LNCAP (cell line): Measurements from ENCODE around the gene GLIS1.

ENCODE experiments used
- TF ChIP-seq, protein P1 (sequence below): fragments of 450-650 bp; IDR thresholded peaks from 2 replicates; pipeline ENCODE4 v1.5.1; 2017; ENCODE audit warnings: mild to moderate bottlenecking

GLIS1 gene

DNA sequence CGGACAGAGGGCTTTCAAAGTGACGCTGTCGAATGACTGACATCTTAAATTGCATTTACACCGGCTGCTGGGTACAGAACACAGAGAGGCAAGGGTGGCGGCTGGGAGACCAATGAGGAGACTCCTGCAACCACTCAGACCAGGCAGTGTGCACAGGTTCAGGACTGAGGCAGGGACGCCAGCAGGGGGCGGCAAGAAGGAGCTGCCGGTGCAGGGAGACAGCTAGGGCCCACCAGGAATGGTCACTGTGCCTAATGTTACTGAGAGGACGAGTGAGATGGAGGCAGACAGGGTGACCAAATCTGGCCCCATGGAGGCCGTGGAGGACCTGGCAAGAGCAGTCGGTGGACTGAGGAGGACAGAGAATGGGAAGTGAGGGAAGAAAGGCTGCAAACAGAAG lies 23.5 kb downstream of the GLIS1 start:
- TF ChIP-seq, protein P1, sequence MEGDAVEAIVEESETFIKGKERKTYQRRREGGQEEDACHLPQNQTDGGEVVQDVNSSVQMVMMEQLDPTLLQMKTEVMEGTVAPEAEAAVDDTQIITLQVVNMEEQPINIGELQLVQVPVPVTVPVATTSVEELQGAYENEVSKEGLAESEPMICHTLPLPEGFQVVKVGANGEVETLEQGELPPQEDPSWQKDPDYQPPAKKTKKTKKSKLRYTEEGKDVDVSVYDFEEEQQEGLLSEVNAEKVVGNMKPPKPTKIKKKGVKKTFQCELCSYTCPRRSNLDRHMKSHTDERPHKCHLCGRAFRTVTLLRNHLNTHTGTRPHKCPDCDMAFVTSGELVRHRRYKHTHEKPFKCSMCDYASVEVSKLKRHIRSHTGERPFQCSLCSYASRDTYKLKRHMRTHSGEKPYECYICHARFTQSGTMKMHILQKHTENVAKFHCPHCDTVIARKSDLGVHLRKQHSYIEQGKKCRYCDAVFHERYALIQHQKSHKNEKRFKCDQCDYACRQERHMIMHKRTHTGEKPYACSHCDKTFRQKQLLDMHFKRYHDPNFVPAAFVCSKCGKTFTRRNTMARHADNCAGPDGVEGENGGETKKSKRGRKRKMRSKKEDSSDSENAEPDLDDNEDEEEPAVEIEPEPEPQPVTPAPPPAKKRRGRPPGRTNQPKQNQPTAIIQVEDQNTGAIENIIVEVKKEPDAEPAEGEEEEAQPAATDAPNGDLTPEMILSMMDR: peak; percentile 37; the same call in 1 of the 2 replicates

- TF ChIP-seq, protein P1: no peak
Observed at GRCh38 chr1:53712276-53712675, 26.7 kb downstream of the GLIS1 start.

DNA sequence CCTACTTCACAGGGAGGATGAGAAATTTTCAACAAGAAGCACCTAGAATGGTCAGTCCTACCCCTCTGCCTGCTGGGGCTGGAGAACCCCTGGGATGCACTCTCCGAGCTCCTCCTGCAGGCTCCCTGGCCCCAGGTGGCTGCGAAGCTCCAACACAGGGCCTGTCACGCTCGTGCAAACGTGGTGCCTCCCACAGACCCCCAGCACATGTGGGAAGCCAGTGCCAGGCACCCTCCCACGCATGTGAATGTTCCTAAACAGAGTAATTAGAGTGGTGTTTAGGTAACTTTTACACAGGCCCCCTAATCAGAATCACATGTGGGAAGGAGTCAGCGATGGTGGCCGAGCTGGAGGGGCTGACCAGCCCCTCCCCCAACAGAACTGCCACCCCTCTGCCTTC lies 28.4 kb downstream of the GLIS1 start:
- TF ChIP-seq, protein P1: no peak

DNA sequence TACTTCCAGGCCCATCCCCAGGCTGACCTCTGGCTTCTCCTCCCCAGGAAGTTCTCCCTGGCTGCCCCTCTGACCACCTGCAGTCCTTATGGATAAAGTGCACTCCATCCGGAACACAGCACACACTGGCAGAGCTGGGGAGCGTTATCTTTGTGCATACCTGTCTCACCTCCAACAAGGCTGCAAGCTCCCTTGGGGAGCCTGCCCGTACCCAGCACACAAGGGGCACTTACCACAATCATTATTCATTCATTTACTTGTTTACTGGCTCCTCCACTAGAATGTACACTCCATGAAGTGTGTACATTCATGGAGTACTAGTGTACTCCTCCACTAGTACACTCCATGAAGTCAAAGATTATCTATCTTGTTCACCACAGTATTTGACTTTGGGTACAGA lies 30.3 kb downstream of the GLIS1 start:
- TF ChIP-seq, protein P1: no peak

DNA sequence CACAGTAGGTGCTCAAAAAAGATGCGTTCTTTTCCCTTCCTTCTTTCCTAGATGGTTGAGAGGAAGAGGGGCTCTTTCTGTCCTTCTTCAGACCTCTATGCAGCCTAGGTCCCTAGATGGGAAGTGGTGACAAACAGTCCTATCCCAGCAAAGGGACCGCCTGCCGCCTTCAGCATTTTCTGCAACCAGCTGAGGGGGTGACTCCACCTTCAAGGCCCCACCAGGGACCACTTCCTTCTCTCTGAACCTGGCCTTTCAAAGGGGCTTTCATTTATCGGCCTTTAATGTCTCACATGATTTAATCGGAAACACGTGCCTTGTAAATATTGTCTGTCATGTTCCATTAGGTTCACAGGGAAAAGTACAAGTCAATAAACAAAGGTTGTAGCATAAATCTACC lies 32.6 kb downstream of the GLIS1 start:
- TF ChIP-seq, protein P1: no peak

DNA sequence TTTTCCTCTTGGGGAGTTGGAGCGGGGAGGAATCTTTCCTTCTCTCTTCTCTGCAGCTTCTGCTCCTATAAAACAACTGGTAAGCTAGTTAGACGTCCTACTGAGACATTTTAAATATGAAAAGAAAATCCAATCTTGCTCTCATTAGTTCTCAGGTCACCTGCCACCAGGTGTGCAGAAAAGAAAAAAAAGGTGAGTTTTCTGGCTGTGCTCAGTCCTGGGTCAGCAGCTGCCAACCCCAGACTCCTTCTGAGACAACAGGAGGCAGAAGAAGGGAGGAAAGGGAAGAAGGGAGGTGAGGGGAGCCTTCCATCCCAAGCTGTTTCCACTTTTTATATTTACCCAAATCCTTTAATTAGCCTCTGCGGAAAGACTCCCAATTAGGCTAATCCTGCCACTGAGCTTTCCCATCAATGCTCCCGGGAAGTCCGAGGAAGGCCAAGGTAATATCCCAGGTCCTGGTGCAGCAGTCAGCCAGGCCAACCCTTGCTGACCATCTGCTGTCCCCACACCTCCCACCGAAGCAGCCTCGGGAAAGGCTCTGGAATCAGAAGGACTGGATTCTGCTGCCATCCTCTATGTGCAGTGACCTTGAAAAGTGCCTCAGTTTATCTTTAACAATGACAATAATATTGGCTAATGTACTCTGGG lies 33.4 kb downstream of the GLIS1 start:
- TF ChIP-seq, protein P1: no peak

DNA sequence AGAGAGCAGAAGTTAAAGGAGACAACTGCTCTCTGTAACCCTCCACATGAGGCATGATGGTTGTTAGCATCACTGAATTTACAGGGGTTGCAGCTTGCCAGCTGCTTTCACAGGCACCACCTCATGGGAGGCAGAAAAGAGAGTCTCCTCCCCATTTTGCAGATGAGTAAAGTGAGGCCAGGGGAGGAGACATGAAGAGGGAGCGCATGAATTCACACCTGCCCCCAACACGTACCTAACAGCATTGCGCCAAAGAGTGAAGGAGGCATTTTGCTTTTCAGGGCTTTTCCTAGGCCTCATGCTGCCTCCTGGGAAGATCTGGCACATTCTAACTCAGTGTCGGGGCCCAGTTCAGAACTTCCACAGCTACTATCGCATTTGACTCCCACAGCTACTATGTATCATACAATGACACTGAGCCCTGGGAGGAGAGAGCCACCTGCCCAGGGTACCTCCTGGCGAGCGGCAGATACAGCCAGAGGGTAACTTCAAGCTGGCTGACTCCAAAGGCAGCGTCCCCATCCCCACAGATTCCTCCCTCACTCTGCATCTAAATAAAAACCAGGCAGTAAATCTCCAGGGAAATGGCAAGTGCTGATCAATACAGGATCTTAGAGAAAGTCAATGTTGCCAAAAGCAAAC lies 34.0 kb downstream of the GLIS1 start:
- TF ChIP-seq, protein P1: no peak
